ENCODE data around the gene CCDC60.

GRCh38 chr12:119328111-119328510 lies 6.4 kb upstream of the CCDC60 start:
- peak; percentile 46 for TF ChIP-seq CTCF (IDR thresholded peaks at IDR 0.05; ENCODE audit: low read depth, low read length, poor library complexity, severe bottlenecking)
- no peak for TF ChIP-seq EZH2phosphoT487 (IDR thresholded peaks at IDR 0.05; ENCODE audit: borderline replicate concordance, low read length)

Measured in DOHH2 (cell line).